ENCODE results near the gene PARK7. TPM values are rescaled to one million over a fixed set of nuclear protein-coding genes. Genes with fewer than 3 reads are reported as not detected.

PARK7 gene
- total RNA-seq, 4 donors from 2014 or later = 222 to 327 (median 257) TPM

DNA sequence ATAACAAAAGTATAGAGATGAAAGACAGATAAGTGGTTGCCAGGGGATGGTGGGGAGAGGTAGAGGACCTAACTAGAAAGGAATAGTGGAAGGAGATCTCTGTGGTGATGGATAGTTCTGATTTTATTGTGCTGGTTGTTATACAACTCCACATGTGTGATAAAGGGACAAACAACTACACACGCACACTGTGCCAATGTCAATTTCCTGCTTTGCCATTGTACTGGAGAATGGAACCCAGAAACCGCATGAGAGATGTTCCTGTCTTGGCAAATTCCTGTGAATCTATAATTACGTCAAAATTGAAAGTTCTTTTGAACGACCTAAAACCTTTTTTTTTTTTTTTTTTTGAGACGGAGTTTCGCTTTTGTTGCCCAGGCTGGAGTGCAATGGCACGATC is 31.9 kb upstream of the PARK7 start:
- H3K4me1 ChIP-seq = no peaks in the 10 kb centered on the region

DNA sequence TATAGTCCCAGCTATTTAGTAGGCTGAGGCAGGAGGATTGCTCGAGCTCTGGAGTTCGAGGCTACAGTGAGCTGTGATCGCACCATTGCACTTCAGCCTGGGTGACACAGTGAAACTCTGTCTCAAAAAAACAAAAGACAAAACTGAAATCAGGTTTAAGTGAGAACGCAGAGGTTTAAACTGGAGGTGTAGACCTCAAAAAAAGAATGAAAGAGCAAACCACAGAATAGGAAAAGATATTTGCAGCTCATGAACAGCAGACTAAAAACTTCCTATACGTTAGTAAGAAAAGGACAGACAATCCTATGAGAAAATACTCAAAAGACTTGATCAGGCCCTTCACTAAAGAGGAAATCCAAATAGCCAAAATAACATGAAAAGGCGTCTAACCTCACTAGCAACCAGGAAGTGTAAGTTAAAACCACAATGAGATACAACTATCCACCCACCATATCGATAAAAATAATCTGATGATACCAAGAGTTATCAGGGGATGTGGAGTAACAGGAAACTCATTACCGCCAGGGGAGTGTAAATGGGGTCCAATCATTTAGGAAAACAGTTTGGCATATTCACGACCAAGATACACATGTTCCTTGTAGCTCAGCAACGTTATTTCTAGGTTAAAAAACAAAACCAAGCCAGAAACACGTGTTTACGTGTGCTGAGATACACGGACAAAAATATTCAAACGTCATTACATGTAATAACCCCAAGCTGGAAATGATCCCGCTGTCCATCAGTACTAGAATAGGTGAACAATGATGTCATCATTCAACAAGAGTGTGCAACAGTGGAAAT is 30.7 kb upstream of the PARK7 start:
- Histone ChIP-seq H3K9me3 (no peaks in the 10 kb centered on the region), H3K27me3 (no peaks in the 10 kb centered on the region), H3K36me3 (no peaks in the 10 kb centered on the region), H3K4me1 (no peaks in the 10 kb centered on the region), H3K4me3 (replicated peaks in 1 of 3) (no peak overlapping the region), H3K27ac (no peak overlapping the region)
- TF ChIP-seq, protein P1, sequence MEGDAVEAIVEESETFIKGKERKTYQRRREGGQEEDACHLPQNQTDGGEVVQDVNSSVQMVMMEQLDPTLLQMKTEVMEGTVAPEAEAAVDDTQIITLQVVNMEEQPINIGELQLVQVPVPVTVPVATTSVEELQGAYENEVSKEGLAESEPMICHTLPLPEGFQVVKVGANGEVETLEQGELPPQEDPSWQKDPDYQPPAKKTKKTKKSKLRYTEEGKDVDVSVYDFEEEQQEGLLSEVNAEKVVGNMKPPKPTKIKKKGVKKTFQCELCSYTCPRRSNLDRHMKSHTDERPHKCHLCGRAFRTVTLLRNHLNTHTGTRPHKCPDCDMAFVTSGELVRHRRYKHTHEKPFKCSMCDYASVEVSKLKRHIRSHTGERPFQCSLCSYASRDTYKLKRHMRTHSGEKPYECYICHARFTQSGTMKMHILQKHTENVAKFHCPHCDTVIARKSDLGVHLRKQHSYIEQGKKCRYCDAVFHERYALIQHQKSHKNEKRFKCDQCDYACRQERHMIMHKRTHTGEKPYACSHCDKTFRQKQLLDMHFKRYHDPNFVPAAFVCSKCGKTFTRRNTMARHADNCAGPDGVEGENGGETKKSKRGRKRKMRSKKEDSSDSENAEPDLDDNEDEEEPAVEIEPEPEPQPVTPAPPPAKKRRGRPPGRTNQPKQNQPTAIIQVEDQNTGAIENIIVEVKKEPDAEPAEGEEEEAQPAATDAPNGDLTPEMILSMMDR (IDR thresholded peaks at IDR 0.05) = no peak
- no peak for TF ChIP-seq POLR2A (IDR thresholded peaks at IDR 0.05)
- DNase-seq = no peak
- WGBS, 2 donors = 75 to 82% methylated on average over 15 of the region's 15 CpGs
- intact Hi-C loops (cut with DNase I) = no loop called here

More for the DNA sequence above, 31.9 kb upstream of the PARK7 start:
- TF ChIP-seq, protein P1 (IDR thresholded peaks at IDR 0.05) = no peak
- no peak for TF ChIP-seq POLR2A (IDR thresholded peaks at IDR 0.05)
- intact Hi-C loops (cut with DNase I) = no loop called here
- no peak for DNase-seq
- no peak overlapping the region for H3K4me3 ChIP-seq (replicated peaks in 1 of 3)
- no peaks in the 10 kb centered on the region for H3K9me3 ChIP-seq
- no peaks in the 10 kb centered on the region for H3K36me3 ChIP-seq
- no peaks in the 10 kb centered on the region for H3K27me3 ChIP-seq
- 64 to 69% methylated on average over 7 of the region's 7 CpGs for WGBS, 2 donors
- no peak overlapping the region for H3K27ac ChIP-seq

DNA sequence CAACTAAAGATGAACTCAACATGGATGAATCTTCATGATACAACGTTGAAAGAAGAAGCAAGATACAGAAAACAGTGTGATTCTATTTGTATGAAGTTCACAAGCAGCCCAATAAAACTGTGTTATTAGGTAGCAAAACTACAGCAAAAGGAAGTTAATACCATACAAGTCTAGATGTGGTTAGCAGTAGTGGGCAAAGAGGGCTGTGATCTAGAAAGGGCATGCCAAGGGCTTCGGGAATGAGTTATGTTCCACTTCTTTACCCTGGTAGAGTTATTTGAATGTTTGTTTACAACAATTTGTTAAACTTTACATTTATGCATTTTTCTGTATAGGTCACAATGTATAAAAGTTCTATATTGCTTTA is 30.1 kb upstream of the PARK7 start:
- H3K36me3 ChIP-seq = no peaks in the 10 kb centered on the region
- no peak for TF ChIP-seq POLR2A (IDR thresholded peaks at IDR 0.05)
- TF ChIP-seq, protein P1 (IDR thresholded peaks at IDR 0.05) = no peak
- WGBS, 2 donors = 79 to 81% methylated on average over 2 of the region's 2 CpGs
- intact Hi-C loops (cut with DNase I) = no loop called here
- H3K9me3 ChIP-seq = no peaks in the 10 kb centered on the region
- DNase-seq = no peak
- H3K27ac ChIP-seq = no peak overlapping the region
- no peaks in the 10 kb centered on the region for H3K27me3 ChIP-seq
- H3K4me3 ChIP-seq (replicated peaks in 1 of 3) = no peak overlapping the region
- H3K4me1 ChIP-seq = no peaks in the 10 kb centered on the region

DNA sequence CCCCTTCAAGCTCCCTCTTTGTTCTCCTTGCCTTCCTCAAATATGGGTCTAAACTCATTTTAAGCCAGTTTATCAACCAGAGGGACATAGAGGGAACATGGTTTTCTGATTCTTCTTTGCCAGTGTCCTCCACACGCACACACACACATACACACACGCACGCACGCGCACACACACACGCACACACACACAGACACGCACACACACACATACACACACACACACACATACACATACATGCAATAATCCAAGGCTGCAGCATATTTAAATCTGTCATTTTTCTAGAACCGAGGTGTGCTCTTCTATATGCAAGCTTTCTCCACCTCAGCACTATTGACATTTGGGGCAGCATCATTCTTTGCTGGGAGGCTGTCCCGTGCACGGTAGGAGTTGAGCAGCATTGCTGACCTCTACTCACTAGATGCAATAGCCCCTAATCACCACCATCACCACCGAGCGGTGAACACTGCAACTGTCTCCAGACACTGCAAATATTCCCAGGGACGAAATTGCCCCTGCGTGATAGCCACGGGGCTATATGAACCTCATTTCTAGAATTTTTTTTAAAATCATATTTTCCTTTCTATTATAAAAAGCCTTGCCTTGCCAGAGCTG is 28.9 kb upstream of the PARK7 start:
- H3K9me3 ChIP-seq = no peaks in the 10 kb centered on the region
- H3K4me1 ChIP-seq = no peaks in the 10 kb centered on the region
- intact Hi-C loops (cut with DNase I) = no loop called here
- TF ChIP-seq, protein P1 (IDR thresholded peaks at IDR 0.05) = no peak
- TF ChIP-seq POLR2A (IDR thresholded peaks at IDR 0.05) = no peak
- no peak for DNase-seq
- H3K36me3 ChIP-seq = no peaks in the 10 kb centered on the region
- no peak overlapping the region for H3K27ac ChIP-seq
- no peak overlapping the region for H3K4me3 ChIP-seq (replicated peaks in 1 of 3)
- WGBS, 2 donors = 77 to 79% methylated on average over 15 of the region's 15 CpGs
- H3K27me3 ChIP-seq = no peaks in the 10 kb centered on the region

DNA sequence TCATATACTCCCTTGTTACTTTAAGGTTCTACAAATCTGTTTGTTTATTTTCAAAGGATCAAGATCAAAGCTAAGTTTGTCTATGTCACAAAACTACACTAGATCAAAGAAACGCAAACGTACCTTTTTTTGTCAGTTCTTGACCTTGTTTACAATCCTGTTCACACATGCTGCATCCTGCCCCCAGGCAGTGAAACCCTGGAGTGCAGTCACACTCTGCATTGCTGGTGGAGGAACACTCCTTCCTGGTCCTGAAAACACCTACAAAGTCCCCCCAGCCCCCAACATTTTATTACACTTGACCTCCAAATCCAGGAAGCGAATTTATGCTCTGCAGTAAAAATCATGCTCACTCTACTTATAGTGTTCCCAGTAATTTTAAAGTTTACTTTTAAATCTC is 23.4 kb upstream of the PARK7 start:
- H3K9me3 ChIP-seq = no peaks in the 10 kb centered on the region
- no peak for DNase-seq
- H3K4me1 ChIP-seq = peaks cover 6 to 12% of the 10 kb centered on the region in 2 donors
- no peaks in the 10 kb centered on the region for H3K27me3 ChIP-seq
- no peaks in the 10 kb centered on the region for H3K36me3 ChIP-seq
- WGBS, 2 donors = 60 to 68% methylated on average over 3 of the region's 3 CpGs
- intact Hi-C loops (cut with DNase I) = no loop called here
- H3K4me3 ChIP-seq (replicated peaks in 1 of 3) = no peak overlapping the region
- H3K27ac ChIP-seq = no peak overlapping the region
- TF ChIP-seq, protein P1 (IDR thresholded peaks at IDR 0.05) = no peak
- no peak for TF ChIP-seq POLR2A (IDR thresholded peaks at IDR 0.05)

Data from thyroid gland (tissue), 4 donors.